NOMO-1 treated with dmso at 0.1 percent for 144 hours (cell line): ENCODE measurements around the gene RABEP1.
A peak's percentile ranks its signal among the peaks of the same experiment; 100 is the strongest.
"Not testable (repeated sequence)": the region's sequence is repeated elsewhere in the genome, so short reads cannot be mapped to it uniquely, and the experiment has no call there.

Experiments used
- DNase-seq: peaks from one replicate; lab custom pipeline; 2025; ENCODE audit not compliant: unreplicated experiment; lab: John Stamatoyannopoulos, UW

The RABEP1 gene

GRCh38 chr17:5281814-5282641, at the start of gene RABEP1:
TSS of gene RABEP1 (plus strand) at chr17:5282284. CDS start at chr17:5282487, 203 bp downstream.
- peak; percentile 68 for DNase-seq

DNA sequence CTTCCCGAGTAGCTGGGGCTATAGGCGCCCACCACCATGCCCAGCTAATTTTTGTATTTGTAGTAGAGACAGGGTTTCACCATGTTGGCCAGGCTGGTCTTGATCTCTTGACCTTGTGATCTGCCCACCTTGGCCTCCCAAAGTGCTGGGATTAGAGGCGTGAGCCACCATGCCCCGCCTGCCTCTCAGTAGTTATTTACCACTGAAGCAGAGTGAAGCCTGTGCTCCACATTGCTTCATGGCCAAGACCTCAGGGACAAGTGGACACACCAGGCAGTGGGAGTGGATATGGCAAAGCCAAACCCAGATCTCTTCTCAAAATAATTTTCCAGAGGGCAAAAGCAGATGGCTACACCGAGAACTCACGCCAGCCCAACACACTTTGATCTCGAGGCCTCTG, 48.6 kb upstream of the RABEP1 start:
- DNase-seq, result not testable (repeated sequence)

DNA sequence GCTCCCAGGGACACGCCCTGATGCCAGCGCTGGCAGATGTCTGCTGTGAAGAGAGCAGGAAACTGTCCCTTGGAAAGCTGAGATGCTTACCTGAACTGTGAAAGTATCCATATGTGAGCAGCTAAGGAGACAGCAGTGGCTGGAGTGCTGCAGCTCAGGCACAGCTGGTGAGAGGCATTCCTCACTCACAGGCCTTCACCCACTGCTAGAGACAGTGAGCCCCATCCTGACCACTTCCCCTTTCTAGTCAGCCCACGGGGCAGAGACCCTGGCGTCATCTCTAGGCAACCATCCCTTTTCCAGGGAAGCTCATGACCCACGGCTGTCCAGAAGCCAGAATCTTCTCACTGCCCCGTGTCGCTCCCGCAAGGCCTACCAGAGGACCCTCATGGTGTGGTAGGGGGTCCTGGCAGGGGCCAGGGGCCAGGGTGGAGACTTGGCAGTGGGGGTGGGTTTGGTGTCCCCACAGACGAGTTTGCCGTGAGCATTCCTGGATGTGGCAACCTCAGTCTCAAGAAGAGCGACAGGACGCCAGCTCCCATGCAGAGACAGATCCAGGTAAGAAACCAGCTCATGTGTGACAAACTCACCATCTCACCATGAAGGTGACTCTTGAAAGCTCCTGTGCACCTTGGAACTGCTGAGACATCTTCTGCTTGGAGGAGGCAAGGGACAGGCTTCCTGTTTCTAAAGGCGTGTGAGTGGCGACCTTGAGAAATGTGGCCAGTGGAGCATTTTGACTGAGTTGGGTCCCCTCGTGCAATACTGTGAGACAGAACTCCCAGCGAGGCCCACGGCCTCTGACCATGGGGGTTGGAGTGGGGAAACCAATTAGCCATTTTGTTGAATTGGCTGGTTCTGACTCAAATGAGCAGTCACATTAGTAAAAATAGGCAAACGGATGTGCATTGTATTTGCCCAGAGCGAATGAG, 47.2 kb upstream of the RABEP1 start, which contains the start of gene SCIMP:
TSS of gene SCIMP (minus strand) at position 216 of the 932 bp plus-strand sequence. CDS start at position 111, 105 bp downstream.
- DNase-seq, result peak; percentile 60

- DNase-seq, result no peak
Observed at GRCh38 chr17:5236938-5237540, 45.0 kb upstream of the RABEP1 start.

DNA sequence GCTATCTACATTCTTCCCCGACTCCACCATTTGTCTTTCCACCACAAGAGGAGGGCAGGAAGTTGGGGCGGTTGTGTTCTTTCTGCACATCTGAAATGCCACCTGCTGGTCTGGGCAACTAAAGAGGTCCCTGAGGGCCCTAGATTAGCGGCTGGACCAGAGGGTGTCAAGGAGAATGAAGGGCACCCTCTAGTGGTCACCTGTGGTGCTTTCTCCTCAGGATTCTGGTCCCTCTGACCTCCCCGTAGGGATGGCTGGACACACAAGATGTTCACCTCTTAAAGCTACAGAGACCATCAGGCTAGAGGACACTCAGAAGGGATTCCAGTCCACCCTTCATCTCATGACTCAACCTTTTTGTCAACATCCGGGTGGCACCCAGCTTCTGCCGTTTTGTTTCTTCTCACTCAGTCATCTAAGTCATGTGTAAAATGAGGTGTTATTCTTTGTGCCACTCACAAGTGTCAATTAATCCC, 44.5 kb upstream of the RABEP1 start:
- DNase-seq, result peak; percentile 67

DNA sequence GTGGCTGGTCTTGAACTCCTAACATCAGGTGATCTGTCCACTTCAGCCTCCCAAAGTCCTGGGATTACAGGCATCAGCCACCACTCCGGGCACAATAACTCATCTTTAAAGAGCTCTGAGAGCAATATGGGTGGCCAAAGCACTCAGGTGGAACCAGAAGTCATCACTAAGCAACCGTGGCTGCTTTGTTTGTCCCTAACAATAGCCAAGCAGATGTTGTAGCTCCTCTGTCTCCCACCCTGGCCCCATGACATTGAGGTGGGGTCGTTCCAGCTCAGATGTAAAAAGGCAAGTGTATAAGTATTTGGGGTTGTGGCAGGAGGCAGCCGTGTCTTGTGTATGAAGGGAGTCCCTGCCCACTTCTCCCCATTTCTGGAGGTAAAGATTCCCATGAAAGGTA, 43.8 kb upstream of the RABEP1 start:
- no peak for DNase-seq

DNA sequence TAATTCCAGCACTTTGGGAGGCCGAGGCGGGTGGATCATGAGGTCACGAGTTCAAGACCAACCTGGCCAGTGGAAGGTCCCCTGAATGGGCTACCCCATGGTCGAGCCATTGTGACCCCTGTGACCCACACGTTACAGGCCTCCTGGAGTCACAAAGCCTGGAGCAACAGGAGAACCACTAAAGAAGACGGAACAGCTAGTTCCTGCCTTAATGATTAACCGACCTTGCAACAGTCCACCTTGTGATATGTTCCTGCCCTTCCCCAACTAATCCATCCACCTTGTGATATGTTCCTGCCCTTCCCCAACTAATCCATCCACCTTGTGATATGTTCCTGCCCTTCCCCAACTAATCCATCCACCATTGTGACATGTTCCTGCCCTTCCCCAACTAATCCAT, 42.3 kb upstream of the RABEP1 start:
- not testable (repeated sequence) for DNase-seq

DNA sequence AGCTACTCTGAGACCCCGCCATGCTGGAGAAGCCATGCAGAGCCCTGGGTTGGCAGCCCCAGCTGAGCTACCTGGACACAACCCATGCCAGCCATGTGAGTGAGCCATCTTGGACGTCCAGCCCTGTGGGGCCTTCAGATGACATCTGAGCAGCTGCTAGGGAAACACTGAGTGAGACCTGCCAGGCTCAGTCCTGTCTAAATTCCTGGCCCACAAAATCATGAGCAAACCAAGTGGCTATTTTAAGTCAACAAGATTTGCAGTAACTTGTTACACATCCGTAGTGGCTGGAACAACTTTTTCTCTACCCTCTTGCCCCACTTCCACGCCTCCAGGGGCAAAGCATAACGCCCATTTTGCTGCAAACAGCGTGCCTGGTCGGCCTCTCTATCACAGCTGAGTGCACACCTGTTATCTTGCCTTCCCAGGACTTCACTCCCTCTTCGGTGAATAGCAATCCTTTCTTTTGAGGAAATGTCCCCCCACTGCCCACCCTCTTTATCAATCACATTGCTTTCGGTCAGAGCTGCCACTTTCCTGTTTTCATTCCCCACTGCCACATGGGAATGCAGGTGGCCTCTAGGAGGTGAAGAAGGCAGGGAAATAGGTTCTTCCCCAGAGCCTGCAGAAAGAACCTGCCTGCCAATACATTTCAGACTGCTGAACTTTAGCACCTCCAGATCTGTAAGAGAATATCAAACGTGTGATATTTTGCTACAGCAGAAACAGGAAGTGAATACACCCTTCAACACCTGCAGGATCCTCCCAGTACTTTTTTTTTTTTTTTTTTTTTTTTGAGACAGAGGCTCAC, 40.0 kb upstream of the RABEP1 start:
- no peak for DNase-seq

DNA sequence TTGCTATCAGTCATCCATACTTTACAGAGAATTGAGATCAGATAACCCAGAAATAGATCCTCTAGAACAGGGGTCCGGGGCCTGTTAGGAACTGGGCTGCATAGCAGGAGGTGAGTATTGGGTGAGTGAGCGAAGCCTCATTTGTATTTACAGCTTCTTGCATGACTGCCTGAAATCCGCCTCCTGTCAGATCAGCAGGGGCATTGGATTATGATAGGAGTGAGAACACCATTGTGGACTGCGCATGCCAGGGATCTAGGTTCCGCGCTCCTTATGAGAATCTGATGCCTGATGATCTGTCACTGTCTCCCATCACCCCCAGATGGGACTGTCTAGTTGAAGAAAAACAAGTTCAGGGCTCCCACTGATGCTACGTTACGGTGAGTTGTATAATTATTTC, 34.5 kb upstream of the RABEP1 start:
- DNase-seq, result no peak

- no peak for DNase-seq
Observed at GRCh38 chr17:5248821-5249479, 33.1 kb upstream of the RABEP1 start.

DNA sequence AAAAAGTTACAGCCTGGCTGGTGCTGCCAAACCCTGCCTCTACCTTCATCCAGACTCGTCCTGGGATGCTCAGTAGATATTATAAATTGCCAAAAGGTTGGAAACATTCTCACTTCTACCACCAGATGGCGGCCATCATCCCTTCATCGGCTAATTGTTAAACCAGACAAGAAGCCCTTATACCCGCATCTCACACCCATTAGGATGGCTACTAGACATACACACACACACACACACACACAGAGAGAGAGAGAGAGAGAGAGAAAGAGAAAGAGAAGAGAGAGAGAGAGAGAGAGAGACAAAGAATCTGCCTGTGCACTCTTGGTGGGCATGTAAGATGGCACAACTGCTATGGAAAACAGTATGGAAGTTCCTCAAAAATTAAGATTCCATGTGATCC, 32.5 kb upstream of the RABEP1 start:
- DNase-seq, result peak; percentile 7

DNA sequence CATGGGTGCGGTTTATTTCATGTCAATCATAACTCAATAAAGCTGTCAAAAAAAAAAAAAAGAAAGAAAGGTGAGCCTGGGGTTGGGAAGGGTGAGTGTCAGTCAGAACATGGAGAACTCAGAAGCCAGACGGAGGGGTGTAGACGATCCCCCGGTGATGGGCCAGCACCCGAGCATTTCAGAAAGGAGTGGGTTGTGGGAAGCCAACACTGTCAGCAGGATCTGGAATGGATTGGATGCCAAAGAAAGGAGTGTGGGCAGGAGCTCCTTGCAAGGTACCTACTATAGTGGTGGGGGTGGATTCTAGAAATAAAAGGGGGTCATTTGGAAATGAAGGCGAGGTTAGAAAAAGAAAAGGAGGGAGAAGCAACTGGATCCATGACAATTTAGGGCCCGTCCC, 27.7 kb upstream of the RABEP1 start:
- DNase-seq, result no peak

DNA sequence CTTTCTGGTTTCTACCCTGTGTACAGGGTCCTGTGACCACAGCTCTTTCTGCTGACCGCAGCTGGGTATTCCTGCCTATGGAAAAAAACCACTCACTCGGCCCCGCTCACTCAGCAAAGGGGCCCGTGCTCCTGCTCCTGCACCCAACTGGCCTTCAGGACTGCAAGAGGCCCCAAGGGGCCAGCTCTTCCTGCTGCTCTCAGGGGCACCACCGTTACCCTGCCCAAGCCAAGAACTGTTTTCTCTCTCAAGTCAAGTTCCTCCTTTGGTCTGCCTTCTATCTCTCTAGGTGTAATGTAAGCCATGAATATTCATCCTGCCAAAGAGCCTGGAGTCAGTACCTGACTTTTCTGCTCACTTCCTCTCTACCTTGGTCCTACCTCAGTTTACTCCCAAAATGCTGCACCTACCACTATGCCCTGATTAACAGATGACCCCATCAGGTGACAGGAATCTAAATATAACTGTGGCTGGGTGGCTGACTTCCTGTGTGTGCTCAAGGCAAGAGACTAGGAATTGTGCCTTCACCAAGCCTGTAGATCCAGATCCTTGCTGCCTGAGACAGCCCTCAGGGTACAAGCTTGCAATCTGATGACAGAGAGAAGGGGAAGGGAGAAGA, 27.1 kb upstream of the RABEP1 start:
- DNase-seq, result peak; percentile 62

- no peak for DNase-seq
Observed at GRCh38 chr17:5257124-5257523, 25.0 kb upstream of the RABEP1 start.

- DNase-seq, result no peak
Observed at GRCh38 chr17:5260542-5260941, 21.5 kb upstream of the RABEP1 start.

GRCh38 chr17:5262416-5262991, 19.6 kb upstream of the RABEP1 start:
- no peak for DNase-seq

DNA sequence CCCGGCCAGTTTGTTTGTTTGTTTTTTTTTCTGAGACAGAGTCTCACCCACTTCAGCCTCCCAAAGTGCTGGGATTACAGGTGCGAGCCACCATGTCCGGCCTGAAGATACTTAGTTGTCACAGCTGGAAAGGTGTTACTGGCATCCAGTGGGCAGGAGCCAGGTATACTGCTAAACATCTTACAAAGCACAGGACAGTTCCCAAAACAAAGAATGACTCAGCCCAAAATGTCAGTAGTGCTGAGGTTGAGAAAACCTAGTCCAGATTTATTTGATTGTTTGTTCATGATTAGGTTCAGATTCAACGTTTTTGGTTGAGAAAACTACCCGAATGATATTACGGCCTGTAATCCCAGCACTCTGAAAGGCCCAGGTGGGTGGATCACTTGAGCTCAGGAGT, 18.6 kb upstream of the RABEP1 start:
- DNase-seq, result no peak

DNA sequence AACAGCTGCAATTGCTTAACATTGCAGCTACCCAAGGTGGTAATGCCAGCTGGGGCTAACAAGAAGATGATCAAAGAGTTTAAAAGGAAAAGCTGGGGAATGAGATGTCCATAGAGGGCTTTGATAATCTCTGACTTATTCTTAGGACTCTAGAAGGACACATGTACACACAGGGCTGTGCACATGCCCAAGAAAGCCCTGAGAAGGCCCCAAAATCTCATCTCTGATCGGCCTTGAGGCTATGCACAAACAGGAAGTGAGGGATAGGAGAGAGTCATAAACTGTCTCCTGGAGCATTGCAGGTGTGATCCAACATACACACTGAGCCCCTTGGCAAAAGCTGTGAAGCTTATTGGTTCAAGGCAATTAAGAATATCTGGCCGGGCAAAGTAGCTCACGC, 17.2 kb upstream of the RABEP1 start:
- DNase-seq, result no peak
